HG03432 (cell line): Measurements from ENCODE around the gene NSDHL.

Experiments used
- ATAC-seq: cut with Tn5 transposase; IDR thresholded peaks from one replicate; pipeline ENCODE4 v1.9.1; 2021; ENCODE audit warnings: mild to moderate bottlenecking, moderate library complexity; ENCODE audit not compliant: unreplicated experiment

Gene NSDHL

DNA sequence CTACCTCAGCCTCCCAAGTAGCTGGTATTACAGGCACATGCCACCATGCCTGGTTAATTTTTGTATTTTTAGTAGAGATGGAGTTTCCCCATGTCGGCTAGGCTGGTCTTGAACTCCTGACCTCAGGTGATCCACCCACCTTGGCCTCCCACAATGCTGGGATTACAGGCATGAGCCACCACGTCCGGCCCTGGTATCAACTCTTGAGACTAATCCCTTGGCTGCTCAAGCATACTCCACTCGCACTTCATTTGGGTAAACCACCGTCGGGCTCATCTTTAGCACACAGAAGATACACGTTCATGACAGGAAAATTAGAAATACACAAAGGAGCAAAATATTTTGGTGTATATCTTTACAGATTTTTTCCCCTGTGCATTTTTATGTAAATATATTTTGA lies 79.2 kb downstream of the NSDHL start:
- peak; percentile 80 for ATAC-seq

GRCh38 chrX:152912106-152912505 lies 81.2 kb downstream of the NSDHL start:
- ATAC-seq = no peak

DNA sequence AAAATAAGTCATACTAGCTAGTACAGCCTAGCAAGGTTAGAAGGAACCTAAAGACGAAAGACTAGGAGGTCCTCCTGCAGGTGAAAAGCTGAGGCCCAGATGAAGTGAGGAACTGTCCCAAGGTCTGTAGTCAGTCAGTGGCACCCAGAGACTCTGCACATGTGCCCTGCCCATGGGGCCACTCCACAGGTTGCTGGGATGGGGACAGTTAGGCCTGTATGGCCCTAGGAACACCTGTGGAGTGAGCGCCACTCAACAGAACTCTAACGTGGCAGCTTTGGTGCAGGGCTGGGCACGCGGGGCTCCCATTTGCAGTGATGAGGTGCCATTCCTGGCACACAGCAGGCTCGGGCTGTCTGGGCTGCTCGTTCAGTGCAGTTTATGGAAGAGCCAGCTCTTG lies 81.8 kb downstream of the NSDHL start:
- ATAC-seq = no peak

- ATAC-seq = no peak
Observed at GRCh38 chrX:152913346-152913745, 82.5 kb downstream of the NSDHL start.

- ATAC-seq = no peak
Observed at GRCh38 chrX:152913910-152914309, 83.0 kb downstream of the NSDHL start.

DNA sequence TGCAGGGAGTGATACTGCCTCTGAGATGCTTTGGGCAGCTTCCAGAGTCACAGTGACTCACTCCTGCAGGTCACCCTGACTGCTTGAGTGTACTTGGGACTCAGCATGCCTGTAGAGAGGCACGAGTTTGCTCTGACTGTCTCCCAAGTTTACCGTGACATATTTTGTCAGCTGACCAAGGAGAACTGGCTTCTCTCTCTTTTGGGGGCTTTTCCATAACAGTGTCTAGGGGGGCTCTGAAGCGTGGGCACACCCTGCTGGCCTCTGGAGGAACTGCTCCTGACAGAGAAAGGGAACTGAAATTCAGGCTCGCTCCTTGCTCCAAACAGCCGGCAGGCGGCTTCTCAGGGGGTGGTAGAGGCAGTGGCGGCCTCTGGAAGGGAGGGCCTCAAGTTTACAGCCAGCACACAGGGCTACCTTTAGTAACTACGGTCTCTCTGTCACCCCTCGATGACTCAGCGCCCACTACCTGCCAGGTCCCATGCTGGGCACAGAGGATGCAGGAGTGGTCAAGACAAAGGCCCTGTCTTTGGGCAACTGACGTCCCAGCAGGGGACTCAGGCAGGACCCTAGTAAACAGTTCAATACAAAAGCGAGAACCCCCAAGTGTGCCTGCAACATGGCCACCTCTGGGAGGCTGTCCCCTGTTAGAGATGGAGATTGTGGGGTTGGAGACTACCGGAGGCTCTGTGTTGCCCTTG lies 84.8 kb downstream of the NSDHL start:
- peak; percentile 88 for ATAC-seq

DNA sequence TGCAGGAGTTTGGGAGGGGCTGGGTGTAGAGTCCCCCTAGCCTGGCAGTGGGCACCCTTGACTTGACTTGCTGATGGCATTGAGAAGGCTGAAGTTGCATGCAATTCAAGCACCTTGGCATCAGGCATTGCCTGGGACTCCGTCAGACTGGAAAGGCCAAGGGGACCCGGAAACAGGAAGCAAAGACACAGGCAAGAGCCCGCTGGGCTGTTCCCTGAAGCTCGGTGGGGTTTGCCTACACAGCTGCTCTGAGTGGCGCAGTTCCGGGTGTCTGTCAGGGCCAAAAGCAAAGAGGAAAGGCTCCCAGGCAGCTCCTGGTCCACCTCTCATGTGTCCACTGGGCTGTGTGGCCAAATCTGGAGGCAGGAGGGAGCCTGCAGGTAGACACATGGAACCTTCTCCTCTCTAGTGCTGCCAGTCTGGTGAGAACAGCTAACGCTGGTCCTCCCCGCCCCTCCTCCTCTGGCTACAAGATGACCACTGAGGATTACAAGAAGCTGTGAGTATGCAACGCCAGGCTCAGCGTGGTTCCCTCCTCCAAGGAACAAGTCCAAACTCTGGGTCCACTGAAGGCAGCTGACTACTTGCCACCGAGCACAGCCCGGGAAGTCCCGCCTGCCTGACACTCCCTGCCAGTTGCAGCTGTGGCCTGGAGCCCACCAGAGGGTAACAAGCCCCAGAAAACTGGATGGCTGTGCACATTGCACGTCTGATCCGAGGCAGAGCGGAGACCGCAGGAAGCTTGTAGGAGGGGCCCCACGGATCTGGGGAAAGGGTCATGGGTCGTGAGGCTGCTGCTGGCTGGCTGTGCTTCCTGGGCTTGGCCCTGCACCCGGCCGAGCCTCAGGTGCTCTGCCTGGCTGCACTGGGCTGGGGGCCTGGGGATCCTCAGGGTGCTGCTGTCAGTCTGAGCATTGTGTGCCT lies 87.1 kb downstream of the NSDHL start:
- ATAC-seq = no peak

- ATAC-seq = no peak
Observed at GRCh38 chrX:152918707-152919106, 87.8 kb downstream of the NSDHL start.
